Memory B cell (primary cell): ENCODE measurements around the gene RRAS.

ENCODE experiments used
- ATAC-seq: fragments of 150-1000 bp; cut with Tn5 transposase; 2 replicates; pipeline ENCODE4 v1.10.0; 2021; ENCODE audit warnings: low read depth, mild to moderate bottlenecking, moderate library complexity
- DNase-seq, 2 donors: peaks; one replicate each; pipeline ENCODE4 v3.0.0; 2022; ENCODE audit warnings: low spot score in 2 of 2
- H3K27ac Mint-ChIP-seq: one replicate; pipeline ENCODE4 v1.8.0; 2022; ENCODE audit warnings: mild to moderate bottlenecking, moderate library complexity, mixed read lengths
- H3K27me3 Mint-ChIP-seq: one replicate; pipeline ENCODE4 v1.8.0; 2022; ENCODE audit warnings: mixed read lengths
- H3K36me3 Mint-ChIP-seq: one replicate; pipeline ENCODE4 v1.8.0; 2022; ENCODE audit warnings: mild to moderate bottlenecking, mixed read lengths
- H3K4me1 Mint-ChIP-seq: one replicate; pipeline ENCODE4 v1.8.0; 2022; ENCODE audit warnings: mixed read lengths
- H3K4me3 Mint-ChIP-seq: one replicate; pipeline ENCODE4 v1.8.0; 2022; ENCODE audit warnings: mild to moderate bottlenecking, moderate library complexity, mixed read lengths
- H3K9me3 Mint-ChIP-seq: one replicate; pipeline ENCODE4 v1.8.0; 2022; ENCODE audit warnings: mixed read lengths

The RRAS gene

GRCh38 chr19:49640113-49640898, at the start of gene RRAS:
TSS of gene RRAS (minus strand) at chr19:49640143. CDS start at chr19:49640098, 45 bp downstream.
- H3K27ac Mint-ChIP-seq, result peak within 1 kb of the TSS; percentile 98

GRCh38 chr19:49689133-49690078, 49.5 kb upstream of the RRAS start, which contains the start of gene ADM5:
TSS of gene ADM5 (plus strand) at chr19:49689594. CDS start at chr19:49689838, 244 bp downstream.
- peaks cover 17% of the 10 kb centered on the region for H3K36me3 Mint-ChIP-seq
- no peak for DNase-seq

More at GRCh38 chr19:49640113-49640898, at the start of gene RRAS:
- ATAC-seq, result peak; percentile 65
- no peaks in the 10 kb centered on the region for H3K9me3 Mint-ChIP-seq
- H3K27me3 Mint-ChIP-seq, result no peaks in the 10 kb centered on the region
- DNase-seq, result peak; percentile 97 to 100
- H3K4me1 Mint-ChIP-seq, result peaks cover 42% of the 10 kb centered on the region
- H3K4me3 Mint-ChIP-seq, result peak within 1 kb of the TSS; percentile 92
- H3K36me3 Mint-ChIP-seq, result peaks cover 5% of the 10 kb centered on the region

DNA sequence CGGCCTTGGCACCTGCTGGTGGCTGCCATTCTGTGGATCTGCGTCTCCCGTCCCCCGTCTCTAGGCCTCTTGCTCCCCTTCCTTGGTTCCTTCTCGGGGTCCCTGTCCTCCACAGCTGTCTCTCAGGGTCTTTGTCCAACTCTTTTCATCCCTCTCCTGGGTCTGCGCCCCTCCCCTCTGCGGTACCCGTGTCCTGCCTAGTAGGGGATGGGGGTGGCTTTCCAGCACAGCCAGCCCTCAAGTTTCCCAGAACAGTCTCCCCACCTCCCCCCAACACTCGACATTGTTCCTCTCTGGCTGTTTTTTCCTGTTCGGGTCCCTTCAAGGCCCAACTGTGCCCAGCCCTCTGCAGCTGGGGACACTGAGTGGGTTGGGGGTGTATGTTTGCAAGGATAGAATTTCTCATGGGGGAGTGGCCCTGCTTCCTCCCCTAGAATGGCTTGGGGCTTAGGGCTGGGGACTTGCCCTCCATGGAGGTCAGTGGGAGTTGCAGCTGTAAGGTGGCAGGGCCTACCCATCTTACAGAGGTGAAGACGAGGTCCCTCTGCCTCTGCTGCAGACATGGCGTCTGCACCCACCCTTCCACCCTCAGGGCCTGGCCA, 48.7 kb upstream of the RRAS start:
- H3K27ac Mint-ChIP-seq, result no peak overlapping the region
- peaks cover 22% of the 10 kb centered on the region for H3K4me1 Mint-ChIP-seq
- H3K36me3 Mint-ChIP-seq, result peaks cover 25% of the 10 kb centered on the region

More at GRCh38 chr19:49689133-49690078, 49.5 kb upstream of the RRAS start, which contains the start of gene ADM5:
- Mint-ChIP-seq H3K9me3 (no peaks in the 10 kb centered on the region), H3K4me3 (peak within 1 kb of the TSS; percentile 88), H3K27me3 (peaks cover 14% of the 10 kb centered on the region), H3K4me1 (peaks cover 17% of the 10 kb centered on the region), H3K27ac (no peak within 1 kb of the TSS)
- peak; percentile 64 for ATAC-seq

DNA sequence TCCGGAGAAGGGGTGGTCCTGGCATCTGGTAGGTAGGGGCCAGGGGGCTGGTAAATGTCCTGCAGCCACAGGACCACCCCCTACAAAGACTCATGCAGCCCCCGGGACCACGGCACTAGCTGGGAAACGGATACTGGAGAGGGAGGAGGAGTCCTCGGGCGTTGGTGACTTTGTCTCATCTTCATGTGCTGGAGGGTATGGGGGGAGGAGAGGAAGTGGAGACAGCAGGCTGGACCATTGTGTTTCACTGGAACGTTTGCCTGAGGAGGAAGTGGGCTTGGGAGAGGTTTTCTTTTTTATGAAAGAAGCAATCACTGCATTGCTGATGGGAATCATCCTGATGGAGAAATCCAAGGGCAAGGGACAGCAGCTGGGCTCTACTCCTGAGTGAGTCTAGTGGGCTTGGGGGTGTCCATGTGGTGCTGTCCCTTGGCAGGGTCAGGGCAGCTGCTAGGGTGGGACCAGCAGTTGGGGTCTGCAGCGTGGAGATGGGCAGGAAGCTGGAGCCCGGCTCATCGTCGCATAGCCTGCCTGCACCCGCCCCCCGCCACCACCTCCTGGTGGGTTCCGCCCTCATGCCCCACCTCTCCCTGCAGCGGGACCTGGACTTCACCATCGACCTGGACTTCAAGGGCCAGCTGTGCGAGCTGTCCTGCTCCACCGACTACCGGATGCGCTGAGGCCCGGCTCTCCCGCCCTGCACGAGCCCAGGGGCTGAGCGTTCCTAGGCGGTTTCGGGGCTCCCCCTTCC, 47.8 kb upstream of the RRAS start:
- ATAC-seq, result no peak
- H3K4me3 Mint-ChIP-seq, result no peak overlapping the region
- H3K9me3 Mint-ChIP-seq, result no peaks in the 10 kb centered on the region
- peaks cover 12% of the 10 kb centered on the region for H3K27me3 Mint-ChIP-seq
- peaks cover 22% of the 10 kb centered on the region for H3K4me1 Mint-ChIP-seq
- peaks cover 26% of the 10 kb centered on the region for H3K36me3 Mint-ChIP-seq
- no peak for DNase-seq
- no peak overlapping the region for H3K27ac Mint-ChIP-seq

More for the DNA sequence above, 48.7 kb upstream of the RRAS start:
- H3K27me3 Mint-ChIP-seq, result peaks cover 12% of the 10 kb centered on the region
- no peaks in the 10 kb centered on the region for H3K9me3 Mint-ChIP-seq
- no peak overlapping the region for H3K4me3 Mint-ChIP-seq
- DNase-seq (no peak), ATAC-seq (no peak)

- Mint-ChIP-seq H3K27ac (no peak overlapping the region), H3K36me3 (peaks cover 26% of the 10 kb centered on the region), H3K4me1 (peaks cover 22% of the 10 kb centered on the region), H3K27me3 (peaks cover 10% of the 10 kb centered on the region), H3K4me3 (no peak overlapping the region), H3K9me3 (no peaks in the 10 kb centered on the region)
- DNase-seq (no peak), ATAC-seq (no peak)
Observed at GRCh38 chr19:49687150-49687549, 47.2 kb upstream of the RRAS start.

GRCh38 chr19:49686503-49687088, 46.7 kb upstream of the RRAS start:
- H3K27ac Mint-ChIP-seq, result no peak overlapping the region
- DNase-seq (no peak), ATAC-seq (no peak)
- peaks cover 10% of the 10 kb centered on the region for H3K27me3 Mint-ChIP-seq
- no peaks in the 10 kb centered on the region for H3K9me3 Mint-ChIP-seq
- H3K4me1 Mint-ChIP-seq, result peaks cover 22% of the 10 kb centered on the region
- peaks cover 26% of the 10 kb centered on the region for H3K36me3 Mint-ChIP-seq
- H3K4me3 Mint-ChIP-seq, result no peak overlapping the region

GRCh38 chr19:49685845-49686332, 45.9 kb upstream of the RRAS start:
- H3K4me1 Mint-ChIP-seq, result peaks cover 21% of the 10 kb centered on the region
- no peaks in the 10 kb centered on the region for H3K9me3 Mint-ChIP-seq
- DNase-seq (no peak), ATAC-seq (no peak)
- H3K36me3 Mint-ChIP-seq, result peaks cover 27% of the 10 kb centered on the region
- peaks cover 10% of the 10 kb centered on the region for H3K27me3 Mint-ChIP-seq
- no peak overlapping the region for H3K27ac Mint-ChIP-seq
- no peak overlapping the region for H3K4me3 Mint-ChIP-seq

DNA sequence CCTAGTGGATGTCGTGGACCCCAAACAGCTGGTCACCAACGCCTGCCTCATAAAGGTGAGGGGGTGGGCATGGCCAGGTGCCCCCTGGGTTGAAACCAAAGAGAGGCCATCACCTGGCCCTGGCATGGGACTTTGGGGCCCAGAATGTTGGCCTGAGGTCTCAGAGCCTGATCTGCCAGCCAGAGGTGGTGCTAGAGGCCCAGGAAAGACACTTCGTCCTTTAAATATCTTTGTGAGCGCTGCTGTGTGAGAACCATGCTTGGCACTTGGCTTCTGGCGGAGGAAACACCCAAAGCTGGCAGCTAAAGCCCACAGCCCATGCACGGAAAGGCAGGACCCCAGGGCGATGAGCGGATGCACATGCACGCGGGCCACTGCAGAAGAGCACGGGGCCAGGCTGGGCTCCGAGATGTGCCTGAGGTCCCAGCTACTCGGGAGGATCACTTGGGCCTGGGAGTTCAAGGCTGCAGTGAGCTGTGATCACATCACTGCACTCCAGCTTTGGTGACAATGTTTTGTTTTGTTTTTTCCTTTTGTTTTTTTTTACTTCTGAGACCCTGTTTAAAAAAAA, 45.1 kb upstream of the RRAS start:
- Mint-ChIP-seq H3K36me3 (peaks cover 27% of the 10 kb centered on the region), H3K4me3 (no peak overlapping the region), H3K4me1 (peaks cover 16% of the 10 kb centered on the region), H3K27ac (no peak overlapping the region), H3K27me3 (peaks cover 3% of the 10 kb centered on the region), H3K9me3 (no peaks in the 10 kb centered on the region)
- ATAC-seq (no peak), DNase-seq (no peak)

DNA sequence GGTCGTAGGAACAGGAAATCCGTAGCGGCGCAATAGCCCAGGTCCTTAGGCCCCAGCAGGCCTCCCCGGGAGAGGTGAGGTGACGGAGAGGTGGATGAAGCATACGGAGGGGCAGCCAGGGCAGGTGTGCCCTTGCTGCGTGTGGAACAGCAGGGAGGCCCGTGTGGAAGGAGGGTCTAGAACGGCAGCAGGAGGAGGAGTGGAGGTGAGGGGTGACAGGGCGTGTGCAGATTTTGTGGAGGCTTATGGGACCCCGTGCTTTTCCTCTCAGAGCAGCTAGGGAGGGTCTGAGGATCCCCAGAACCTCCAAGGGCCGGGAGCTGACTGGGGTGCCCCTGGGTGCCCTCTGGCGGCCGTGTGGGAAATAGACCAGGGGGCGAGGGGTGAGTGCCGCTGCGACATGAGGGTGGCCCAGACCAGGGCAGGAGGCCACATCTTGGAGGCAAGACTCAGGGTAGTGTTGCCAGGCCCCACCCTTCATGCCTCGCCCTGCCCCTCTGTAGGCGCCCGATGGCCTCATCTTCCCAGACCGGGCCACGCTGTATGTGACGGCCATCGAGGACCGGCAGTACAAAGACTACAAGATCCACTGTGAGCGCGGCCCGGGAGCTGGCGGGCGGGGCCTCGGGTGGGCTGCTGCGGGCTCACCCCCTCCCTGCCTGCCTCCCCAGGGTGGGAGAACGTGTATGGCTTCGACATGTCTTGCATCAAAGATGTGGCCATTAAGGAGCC, 44.5 kb upstream of the RRAS start:
- Mint-ChIP-seq H3K9me3 (no peaks in the 10 kb centered on the region), H3K4me1 (peaks cover 18% of the 10 kb centered on the region), H3K36me3 (peaks cover 31% of the 10 kb centered on the region), H3K4me3 (no peak overlapping the region), H3K27me3 (no peaks in the 10 kb centered on the region), H3K27ac (no peak overlapping the region)
- ATAC-seq (peak; percentile 18), DNase-seq (no peak)

- Mint-ChIP-seq H3K4me1 (peaks cover 18% of the 10 kb centered on the region), H3K4me3 (no peak overlapping the region), H3K27ac (no peak overlapping the region), H3K9me3 (no peaks in the 10 kb centered on the region), H3K36me3 (peaks cover 31% of the 10 kb centered on the region), H3K27me3 (no peaks in the 10 kb centered on the region)
- DNase-seq (no peak), ATAC-seq (no peak)
Observed at GRCh38 chr19:49683814-49684250, 43.9 kb upstream of the RRAS start.

GRCh38 chr19:49682274-49682673, 42.3 kb upstream of the RRAS start:
- no peak for ATAC-seq
- Mint-ChIP-seq H3K9me3 (no peaks in the 10 kb centered on the region), H3K27me3 (no peaks in the 10 kb centered on the region), H3K36me3 (peaks cover 26% of the 10 kb centered on the region), H3K27ac (no peak overlapping the region), H3K4me3 (no peak overlapping the region), H3K4me1 (peaks cover 23% of the 10 kb centered on the region)
- DNase-seq, result no peak

DNA sequence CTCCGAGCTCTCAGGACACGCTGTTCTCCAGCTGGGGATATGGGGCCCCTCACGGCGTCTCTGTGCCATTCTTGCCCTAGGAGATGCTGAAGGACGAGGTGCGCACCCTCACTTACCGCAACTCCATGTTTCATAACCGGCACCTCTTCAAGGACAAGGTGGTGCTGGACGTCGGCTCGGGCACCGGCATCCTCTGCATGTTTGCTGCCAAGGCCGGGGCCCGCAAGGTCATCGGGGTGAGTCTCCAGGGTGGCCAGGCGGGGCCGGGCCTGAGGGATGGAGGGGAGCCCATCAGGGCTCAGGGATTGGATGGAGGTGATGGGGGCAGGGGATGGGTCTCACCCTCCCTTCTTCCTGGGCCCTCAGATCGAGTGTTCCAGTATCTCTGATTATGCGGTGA, 41.9 kb upstream of the RRAS start:
- Mint-ChIP-seq H3K36me3 (peaks cover 22% of the 10 kb centered on the region), H3K9me3 (no peaks in the 10 kb centered on the region), H3K4me3 (no peak overlapping the region), H3K27ac (no peak overlapping the region), H3K27me3 (no peaks in the 10 kb centered on the region), H3K4me1 (peaks cover 22% of the 10 kb centered on the region)
- DNase-seq (no peak), ATAC-seq (no peak)
